HL-60 (cell line): ENCODE data around the gene AKAP13.

Experiments used
- DNase-seq, 2 experiments: peaks; one replicate each; pipeline ENCODE4 v3.0.0-alpha.2; 2010 to 2020; ENCODE audit warnings: low read depth in 1 of 2, low spot score in 1 of 2
- H3K27ac ChIP-seq: fragments of 250-450 bp; sonication (Bioruptor Pico); replicated peaks from 2 replicates; pipeline ENCODE4 v1.5.1; 2020; ENCODE audit warnings: mild to moderate bottlenecking, moderate library complexity
- H3K27me3 ChIP-seq: fragments of 250-450 bp; sonication (Bioruptor Pico); 2 replicates; pipeline ENCODE4 v1.5.1; 2021; ENCODE audit warnings: mild to moderate bottlenecking, moderate library complexity; ENCODE audit not compliant: insufficient read depth, poor library complexity, severe bottlenecking
- H3K4me3 ChIP-seq: replicated peaks from 2 replicates; pipeline ENCODE4 v1.5.1; 2011; ENCODE audit warnings: mild to moderate bottlenecking, control low read depth, low read length; ENCODE audit not compliant: insufficient read depth
- GABPA ChIP-seq: IDR thresholded peaks from 2 replicates; pipeline ENCODE4 v1.6.1; 2012; ENCODE audit warnings: low read depth
- POLR2AphosphoS5 ChIP-seq: IDR thresholded peaks from 2 replicates; pipeline ENCODE4 v1.6.1; 2012; ENCODE audit warnings: low read depth
- SPI1 ChIP-seq: IDR thresholded peaks from 2 replicates; pipeline ENCODE4 v1.6.1; 2012; ENCODE audit warnings: low read depth, mild to moderate bottlenecking, borderline replicate concordance
- TF ChIP-seq, protein P1 (sequence below): IDR thresholded peaks from one replicate; pipeline ENCODE4 v1.5.1; 2011; ENCODE audit warnings: low read length, control low read depth, inconsistent platforms; ENCODE audit not compliant: insufficient read depth
- TF ChIP-seq, protein P2 (sequence below): IDR thresholded peaks from 2 replicates; pipeline ENCODE4 v1.6.1; 2012; ENCODE audit warnings: low read depth; ENCODE audit not compliant: insufficient replicate concordance

The AKAP13 gene

DNA sequence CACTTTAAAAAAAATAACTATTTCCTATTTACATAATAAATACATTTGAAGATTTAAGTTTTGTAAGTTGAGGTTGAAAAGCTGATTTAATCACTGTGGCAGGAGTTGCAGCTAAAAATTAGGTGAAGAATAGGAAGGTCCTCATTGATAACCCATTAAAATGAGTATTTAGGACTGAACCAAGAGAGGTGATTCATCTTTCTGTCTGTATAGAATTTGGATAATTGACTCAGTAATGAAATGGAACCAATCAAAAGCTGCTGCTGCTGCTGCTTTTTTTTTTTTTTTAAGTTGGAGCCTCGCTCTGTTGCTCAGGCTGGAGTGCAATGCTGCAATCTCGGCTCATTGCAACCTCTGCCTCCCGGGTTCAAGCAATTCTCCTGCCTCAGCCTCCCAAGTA, 223.8 kb downstream of the AKAP13 start:
- TF ChIP-seq, protein P1, sequence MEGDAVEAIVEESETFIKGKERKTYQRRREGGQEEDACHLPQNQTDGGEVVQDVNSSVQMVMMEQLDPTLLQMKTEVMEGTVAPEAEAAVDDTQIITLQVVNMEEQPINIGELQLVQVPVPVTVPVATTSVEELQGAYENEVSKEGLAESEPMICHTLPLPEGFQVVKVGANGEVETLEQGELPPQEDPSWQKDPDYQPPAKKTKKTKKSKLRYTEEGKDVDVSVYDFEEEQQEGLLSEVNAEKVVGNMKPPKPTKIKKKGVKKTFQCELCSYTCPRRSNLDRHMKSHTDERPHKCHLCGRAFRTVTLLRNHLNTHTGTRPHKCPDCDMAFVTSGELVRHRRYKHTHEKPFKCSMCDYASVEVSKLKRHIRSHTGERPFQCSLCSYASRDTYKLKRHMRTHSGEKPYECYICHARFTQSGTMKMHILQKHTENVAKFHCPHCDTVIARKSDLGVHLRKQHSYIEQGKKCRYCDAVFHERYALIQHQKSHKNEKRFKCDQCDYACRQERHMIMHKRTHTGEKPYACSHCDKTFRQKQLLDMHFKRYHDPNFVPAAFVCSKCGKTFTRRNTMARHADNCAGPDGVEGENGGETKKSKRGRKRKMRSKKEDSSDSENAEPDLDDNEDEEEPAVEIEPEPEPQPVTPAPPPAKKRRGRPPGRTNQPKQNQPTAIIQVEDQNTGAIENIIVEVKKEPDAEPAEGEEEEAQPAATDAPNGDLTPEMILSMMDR = no peak
- TF ChIP-seq POLR2AphosphoS5 = no peak
- TF ChIP-seq, protein P2, sequence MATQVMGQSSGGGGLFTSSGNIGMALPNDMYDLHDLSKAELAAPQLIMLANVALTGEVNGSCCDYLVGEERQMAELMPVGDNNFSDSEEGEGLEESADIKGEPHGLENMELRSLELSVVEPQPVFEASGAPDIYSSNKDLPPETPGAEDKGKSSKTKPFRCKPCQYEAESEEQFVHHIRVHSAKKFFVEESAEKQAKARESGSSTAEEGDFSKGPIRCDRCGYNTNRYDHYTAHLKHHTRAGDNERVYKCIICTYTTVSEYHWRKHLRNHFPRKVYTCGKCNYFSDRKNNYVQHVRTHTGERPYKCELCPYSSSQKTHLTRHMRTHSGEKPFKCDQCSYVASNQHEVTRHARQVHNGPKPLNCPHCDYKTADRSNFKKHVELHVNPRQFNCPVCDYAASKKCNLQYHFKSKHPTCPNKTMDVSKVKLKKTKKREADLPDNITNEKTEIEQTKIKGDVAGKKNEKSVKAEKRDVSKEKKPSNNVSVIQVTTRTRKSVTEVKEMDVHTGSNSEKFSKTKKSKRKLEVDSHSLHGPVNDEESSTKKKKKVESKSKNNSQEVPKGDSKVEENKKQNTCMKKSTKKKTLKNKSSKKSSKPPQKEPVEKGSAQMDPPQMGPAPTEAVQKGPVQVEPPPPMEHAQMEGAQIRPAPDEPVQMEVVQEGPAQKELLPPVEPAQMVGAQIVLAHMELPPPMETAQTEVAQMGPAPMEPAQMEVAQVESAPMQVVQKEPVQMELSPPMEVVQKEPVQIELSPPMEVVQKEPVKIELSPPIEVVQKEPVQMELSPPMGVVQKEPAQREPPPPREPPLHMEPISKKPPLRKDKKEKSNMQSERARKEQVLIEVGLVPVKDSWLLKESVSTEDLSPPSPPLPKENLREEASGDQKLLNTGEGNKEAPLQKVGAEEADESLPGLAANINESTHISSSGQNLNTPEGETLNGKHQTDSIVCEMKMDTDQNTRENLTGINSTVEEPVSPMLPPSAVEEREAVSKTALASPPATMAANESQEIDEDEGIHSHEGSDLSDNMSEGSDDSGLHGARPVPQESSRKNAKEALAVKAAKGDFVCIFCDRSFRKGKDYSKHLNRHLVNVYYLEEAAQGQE = no peak
- no peak for TF ChIP-seq SPI1
- no peak for TF ChIP-seq GABPA
- Histone ChIP-seq H3K4me3 (no peak overlapping the region), H3K27me3 (no peaks in the 10 kb centered on the region), H3K27ac (no peak overlapping the region)
- no peak for DNase-seq

- TF ChIP-seq, protein P2 = no peak
- TF ChIP-seq, protein P1 = no peak
- Histone ChIP-seq H3K27ac (no peak overlapping the region), H3K27me3 (no peaks in the 10 kb centered on the region), H3K4me3 (no peak overlapping the region)
- DNase-seq = no peak
Measured at GRCh38 chr15:85606738-85607137, 226.3 kb downstream of the AKAP13 start.

DNA sequence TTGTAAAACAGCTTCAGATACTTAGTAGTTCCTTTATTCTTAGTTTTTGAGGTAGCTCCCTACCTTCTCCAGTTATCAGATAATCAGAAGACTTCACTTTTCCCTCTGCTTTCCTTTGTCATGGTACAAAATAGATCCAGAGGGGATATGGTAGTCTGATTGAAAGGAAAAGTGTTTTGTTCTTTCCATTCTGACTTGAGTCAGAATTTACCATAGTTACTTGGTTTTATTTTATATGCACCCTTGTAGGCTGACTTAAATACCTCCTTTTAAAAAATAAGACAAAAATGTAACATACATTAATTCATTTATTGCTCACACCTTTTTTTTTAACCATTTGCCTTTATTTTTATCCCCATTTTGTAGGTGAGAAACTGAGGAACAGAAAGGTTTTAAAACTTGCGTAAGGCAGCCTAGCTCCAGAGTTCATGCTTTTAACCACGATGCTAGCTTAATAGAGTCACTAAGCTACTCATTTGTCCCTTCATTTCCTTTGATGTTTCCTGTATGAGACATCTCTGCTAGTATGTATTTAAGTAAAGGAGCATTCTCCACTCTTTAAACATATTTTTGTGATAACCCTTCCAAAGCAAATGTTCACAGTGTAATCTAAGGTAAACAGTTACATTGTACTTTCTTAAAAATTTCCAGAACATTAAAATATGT, 226.9 kb downstream of the AKAP13 start:
- TF ChIP-seq GABPA (no peak), POLR2AphosphoS5 (no peak), SPI1 (no peak)
- TF ChIP-seq, protein P1 = no peak
- DNase-seq = no peak
- Histone ChIP-seq H3K27ac (no peak overlapping the region), H3K27me3 (no peaks in the 10 kb centered on the region), H3K4me3 (no peak overlapping the region)

GRCh38 chr15:85607842-85608241, 227.4 kb downstream of the AKAP13 start:
- no peak for DNase-seq
- Histone ChIP-seq H3K27ac (no peak overlapping the region), H3K4me3 (no peak overlapping the region), H3K27me3 (no peaks in the 10 kb centered on the region)
- TF ChIP-seq SPI1 = no peak
- TF ChIP-seq GABPA = no peak
- no peak for TF ChIP-seq POLR2AphosphoS5
- TF ChIP-seq, protein P2 = no peak
- TF ChIP-seq, protein P1 = no peak
